HepG2 (cell line): ENCODE results near the gene CPA5.

Source experiments
- FOXK1 ChIP-seq: sonication (generic); formaldehyde crosslinking; IDR thresholded peaks from 2 replicates; pipeline ENCODE4 v1.4.0; 2020; ENCODE audit warnings: low read depth, missing genetic modification reagents, borderline replicate concordance
- POLR2AphosphoS2 ChIP-seq: IDR thresholded peaks from 2 replicates; pipeline ENCODE4 v1.6.1; 2011; ENCODE audit warnings: low read depth, low read length, improper control_type of control experiment
- SMARCC2 ChIP-seq: fragments of 450-650 bp; IDR thresholded peaks from 2 replicates; pipeline ENCODE4 v1.6.1; 2017; ENCODE audit warnings: antibody characterized with exemption, mild to moderate bottlenecking

DNA sequence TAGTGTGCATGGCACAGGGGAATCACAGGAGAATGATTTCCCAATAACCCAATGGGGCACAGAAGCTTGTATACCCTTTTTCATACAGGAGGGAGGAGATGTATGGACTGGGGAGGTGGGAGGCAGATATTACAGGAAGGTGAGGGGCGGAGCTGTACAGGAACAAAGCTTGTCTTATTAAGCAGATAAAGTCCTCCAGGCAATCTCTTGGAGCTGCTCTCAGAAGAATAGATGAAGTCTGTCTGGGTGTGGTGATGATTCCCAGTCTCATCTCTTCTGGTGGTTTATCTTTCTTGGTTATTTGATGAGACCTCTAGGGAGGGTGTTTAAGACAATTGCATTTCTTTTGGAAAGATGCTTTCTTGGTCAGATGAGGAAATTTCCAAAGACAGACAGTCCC, 25.1 kb upstream of the CPA5 start:
- TF ChIP-seq SMARCC2: no peak
- no peak for TF ChIP-seq POLR2AphosphoS2
- TF ChIP-seq FOXK1 (CRISPR knock-in tag): no peak
